Muscle layer of duodenum (tissue), 2 donors: ENCODE results near the gene SLC6A9.
A peak's percentile ranks its signal among the peaks of the same experiment; 100 is the strongest.

Experiments
- H3K27ac ChIP-seq: one replicate; pipeline ENCODE4 v1.7.0; 2013; ENCODE audit warnings: mild to moderate bottlenecking, low read length
- H3K27me3 ChIP-seq: one replicate; pipeline ENCODE4 v1.7.0; 2013; ENCODE audit warnings: low read depth, mild to moderate bottlenecking, control low read depth, low read length
- H3K36me3 ChIP-seq, 2 donors: one replicate each; pipeline ENCODE4 v1.7.0; 2013; ENCODE audit warnings: low read length in 2 of 2, control low read depth in 1 of 2, mild to moderate bottlenecking in 1 of 2; ENCODE audit not compliant: insufficient read depth in 2 of 2, control insufficient read depth in 1 of 2
- H3K4me1 ChIP-seq, 2 donors: one replicate each; pipeline ENCODE4 v1.7.0; 2013; ENCODE audit warnings: low read length in 2 of 2, mild to moderate bottlenecking in 2 of 2, control low read depth in 1 of 2, moderate library complexity in 1 of 2; ENCODE audit not compliant: insufficient read depth in 2 of 2, control insufficient read depth in 1 of 2
- H3K4me3 ChIP-seq, 2 donors: one replicate each; pipeline ENCODE4 v1.7.0; 2013; ENCODE audit warnings: low read length in 2 of 2, low read depth in 1 of 2, mild to moderate bottlenecking in 1 of 2
- H3K9me3 ChIP-seq, 2 donors: one replicate each; pipeline ENCODE4 v1.7.0; 2013; ENCODE audit warnings: low read length in 2 of 2, control low read depth in 1 of 2, mild to moderate bottlenecking in 1 of 2; ENCODE audit not compliant: control insufficient read depth in 1 of 2
- donor health status: healthy.

The SLC6A9 gene

DNA sequence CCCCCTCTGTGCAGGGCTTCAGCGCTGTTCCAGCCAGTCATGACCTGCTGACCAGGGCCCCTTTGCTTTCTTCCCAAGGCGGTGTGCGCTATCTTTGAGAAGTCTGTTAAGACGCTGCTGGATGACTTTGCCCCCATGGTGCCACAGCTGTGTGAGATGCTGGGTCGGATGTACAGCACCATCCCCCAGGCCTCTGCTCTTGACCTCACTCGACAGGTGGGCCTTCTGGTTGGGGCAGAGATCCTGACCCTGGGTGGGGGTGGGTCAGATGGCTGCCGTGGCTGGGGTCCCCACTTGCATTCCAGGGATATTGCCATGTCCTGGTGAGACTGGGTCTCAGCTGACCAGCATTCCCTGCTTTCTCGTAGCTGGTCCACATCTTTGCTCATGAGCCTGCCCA is 70.5 kb downstream of the SLC6A9 start:
- no peaks in the 10 kb centered on the region for H3K9me3 ChIP-seq
- H3K4me3 ChIP-seq = no peak overlapping the region
- peaks cover 59 to 84% of the 10 kb centered on the region in 2 donors for H3K36me3 ChIP-seq
- H3K27ac ChIP-seq = no peak overlapping the region
- H3K27me3 ChIP-seq = no peaks in the 10 kb centered on the region
- H3K4me1 ChIP-seq = no peaks in the 10 kb centered on the region

DNA sequence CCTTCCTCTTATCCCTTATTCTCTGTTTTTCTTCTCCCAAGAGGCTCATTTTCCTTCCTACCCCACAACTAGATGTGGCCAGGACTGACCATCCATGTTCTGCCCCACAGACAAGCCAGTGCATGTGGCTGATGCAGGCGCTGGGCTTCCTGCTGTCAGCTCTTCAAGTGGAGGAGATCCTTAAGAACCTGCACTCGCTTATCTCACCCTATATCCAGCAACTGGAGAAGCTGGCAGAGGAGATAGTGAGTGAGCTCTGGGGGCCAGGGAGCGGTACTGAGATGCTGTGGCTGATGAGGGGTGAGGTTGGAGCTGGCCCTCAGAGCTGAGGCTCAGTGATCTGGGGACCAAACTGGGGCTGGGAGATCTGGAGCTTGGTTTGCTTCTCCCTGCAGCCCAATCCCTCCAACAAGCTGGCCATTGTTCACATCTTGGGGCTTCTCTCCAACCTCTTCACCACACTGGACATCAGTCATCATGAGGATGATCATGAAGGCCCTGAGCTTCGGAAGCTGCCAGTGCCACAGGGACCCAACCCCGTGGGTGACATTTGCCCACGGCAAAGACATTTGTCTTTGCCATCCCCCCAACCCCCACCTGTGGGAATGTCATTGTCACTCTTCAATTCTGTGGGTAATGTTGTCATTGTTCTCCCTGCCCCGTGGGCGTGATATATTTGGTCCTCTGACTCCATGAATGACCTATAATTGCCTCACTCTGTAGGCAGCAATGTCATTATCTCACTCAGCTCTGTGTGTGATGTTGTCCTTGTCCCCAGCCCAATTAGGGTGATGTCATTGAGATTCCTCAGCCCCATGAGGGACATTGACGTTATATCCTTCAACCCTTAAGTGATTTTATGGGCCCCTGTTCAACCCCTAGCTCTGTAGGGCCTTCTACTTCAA is 72.7 kb downstream of the SLC6A9 start:
- no peaks in the 10 kb centered on the region for H3K4me1 ChIP-seq

DNA sequence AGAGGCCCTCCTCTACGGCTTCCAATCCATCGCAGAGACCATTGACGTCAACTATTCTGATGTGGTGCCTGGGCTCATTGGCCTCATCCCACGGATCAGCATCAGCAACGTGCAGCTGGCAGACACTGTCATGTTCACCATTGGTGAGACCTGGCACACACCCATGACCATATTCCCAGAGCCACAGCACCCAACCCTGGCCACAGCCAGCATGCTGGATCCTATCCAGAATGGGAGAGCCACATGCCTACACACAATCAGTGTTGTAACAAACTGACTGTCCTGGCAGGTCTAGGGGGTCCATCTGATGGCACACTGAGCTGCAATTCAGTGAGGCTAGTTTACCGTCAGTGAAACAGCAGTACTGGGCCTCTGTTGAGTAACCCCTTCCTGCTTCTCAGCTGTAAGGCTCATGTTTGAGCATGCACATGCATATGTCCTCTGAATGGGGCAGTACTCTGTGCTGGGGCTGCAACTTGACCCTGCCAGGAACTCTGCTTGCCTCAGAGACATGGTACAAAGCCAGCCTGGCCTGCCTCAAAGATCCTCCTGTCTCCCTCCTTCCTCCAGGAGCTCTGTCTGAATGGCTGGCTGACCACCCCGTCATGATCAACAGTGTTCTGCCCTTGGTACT is 73.7 kb downstream of the SLC6A9 start:
- H3K36me3 ChIP-seq = peaks cover 54 to 65% of the 10 kb centered on the region in 2 donors
- H3K27me3 ChIP-seq = no peaks in the 10 kb centered on the region
- no peaks in the 10 kb centered on the region for H3K4me1 ChIP-seq
- no peak overlapping the region for H3K27ac ChIP-seq
- H3K9me3 ChIP-seq = no peaks in the 10 kb centered on the region
- no peak overlapping the region for H3K4me3 ChIP-seq

More for the DNA sequence above, 72.7 kb downstream of the SLC6A9 start:
- Histone ChIP-seq H3K27me3 (no peaks in the 10 kb centered on the region), H3K9me3 (no peaks in the 10 kb centered on the region), H3K4me3 (no peak overlapping the region), H3K27ac (no peak overlapping the region), H3K36me3 (peaks cover 59 to 74% of the 10 kb centered on the region in 2 donors)

DNA sequence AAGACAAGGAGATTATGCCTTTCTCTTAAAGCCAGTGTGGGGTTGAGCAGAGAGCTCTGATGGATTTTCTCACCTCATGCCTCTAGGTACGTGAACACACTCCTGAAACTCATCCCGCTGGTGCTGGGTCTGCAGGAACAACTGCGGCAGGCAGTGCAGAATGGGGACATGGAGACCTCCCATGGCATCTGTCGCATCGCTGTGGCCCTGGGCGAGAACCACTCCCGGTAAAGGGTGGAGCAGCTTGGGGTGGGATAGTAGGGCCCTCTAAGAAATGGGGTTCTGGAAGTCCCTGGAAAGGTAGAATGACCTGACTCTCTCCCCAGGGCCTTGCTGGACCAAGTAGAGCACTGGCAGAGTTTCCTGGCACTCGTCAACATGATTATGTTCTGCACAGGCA is 75.0 kb downstream of the SLC6A9 start:
- Histone ChIP-seq H3K27ac (no peak overlapping the region), H3K9me3 (no peaks in the 10 kb centered on the region), H3K27me3 (no peaks in the 10 kb centered on the region), H3K4me1 (no peaks in the 10 kb centered on the region), H3K36me3 (peaks cover 43 to 52% of the 10 kb centered on the region in 2 donors), H3K4me3 (no peak overlapping the region)

DNA sequence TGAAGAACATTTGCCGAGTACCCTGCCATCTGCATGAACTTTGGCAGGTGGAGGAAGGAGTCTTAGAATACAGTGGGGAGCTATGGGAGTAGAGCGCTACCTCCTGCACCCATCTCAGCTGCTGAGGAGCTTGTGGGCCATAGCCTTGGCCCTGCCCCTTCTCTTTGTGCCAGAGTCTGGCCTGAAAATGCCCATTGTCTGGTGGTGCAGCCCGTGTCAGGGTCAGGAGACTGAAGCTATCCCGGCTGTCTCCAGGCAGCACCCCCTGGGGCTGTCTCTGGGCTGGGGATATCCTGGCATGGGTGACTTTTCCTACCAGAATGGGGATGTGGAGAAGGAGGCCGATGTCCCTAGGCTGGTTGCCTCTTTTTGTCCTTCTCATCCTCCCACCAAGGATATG is 77.2 kb downstream of the SLC6A9 start:
- Histone ChIP-seq H3K36me3 (peaks cover 37% of the 10 kb centered on the region in 2 donors), H3K27ac (no peak overlapping the region), H3K27me3 (no peaks in the 10 kb centered on the region)

DNA sequence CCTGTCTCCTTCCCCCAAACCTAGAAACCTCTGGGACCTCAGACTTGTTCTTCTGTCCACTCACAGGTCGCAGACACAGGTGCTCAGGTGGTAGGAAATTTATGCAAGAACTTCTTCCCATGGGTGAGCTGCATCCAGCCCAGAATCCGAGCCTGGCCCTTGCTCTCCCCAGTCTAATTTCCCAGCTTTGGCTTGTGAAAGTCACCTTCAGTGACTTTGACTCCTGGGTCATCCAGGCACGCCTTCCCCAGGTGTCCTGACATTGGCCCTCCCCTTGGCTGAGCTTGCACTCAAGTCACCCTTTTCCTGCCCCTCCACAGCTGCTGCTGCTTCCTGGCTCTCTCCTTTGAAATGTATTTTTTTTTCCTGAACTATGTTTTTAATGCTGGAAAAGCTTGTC is 77.9 kb downstream of the SLC6A9 start:
- H3K4me1 ChIP-seq = peaks cover under 1 to 9% of the 10 kb centered on the region in 2 donors

More for the DNA sequence above, 77.2 kb downstream of the SLC6A9 start:
- Histone ChIP-seq H3K4me1 (peaks cover 0 to 2% of the 10 kb centered on the region in 2 donors), H3K4me3 (no peak overlapping the region), H3K9me3 (no peaks in the 10 kb centered on the region)

DNA sequence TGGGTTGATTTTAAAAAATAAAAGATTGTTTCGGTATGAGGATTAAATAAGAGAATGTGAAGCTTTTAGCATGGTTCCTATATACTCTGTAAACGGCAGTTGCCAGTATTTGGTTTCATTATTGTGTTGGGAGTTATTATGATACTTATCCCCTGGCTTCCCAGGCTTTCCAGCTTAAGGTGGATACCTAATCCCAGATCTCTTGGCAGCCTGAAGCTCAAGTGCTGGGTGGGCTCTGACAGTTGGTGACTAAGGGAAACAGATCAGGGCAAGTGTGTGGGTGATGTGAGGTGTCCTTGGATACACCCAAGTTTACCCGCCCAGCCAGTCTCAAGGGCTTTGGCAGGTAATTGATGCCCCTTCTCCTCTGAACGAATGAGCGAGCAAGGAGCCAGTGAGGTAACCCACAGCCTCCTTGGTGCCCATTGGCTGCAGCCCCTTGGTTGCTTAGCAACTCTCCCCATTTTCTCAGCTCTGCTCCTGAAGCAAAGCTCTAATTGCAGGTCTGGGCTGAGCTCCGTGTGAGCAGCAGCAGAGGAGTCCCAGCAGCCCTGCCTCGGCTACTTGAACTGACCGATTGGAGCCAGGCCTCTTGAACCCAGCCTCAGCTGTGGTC is 78.4 kb downstream of the SLC6A9 start:
- no peaks in the 10 kb centered on the region for H3K27me3 ChIP-seq
- H3K4me3 ChIP-seq = no peak overlapping the region
- no peak overlapping the region for H3K27ac ChIP-seq
- peaks cover 25 to 26% of the 10 kb centered on the region in 2 donors for H3K36me3 ChIP-seq
- H3K4me1 ChIP-seq = peaks cover 6 to 14% of the 10 kb centered on the region in 2 donors
- H3K9me3 ChIP-seq = no peaks in the 10 kb centered on the region

More for the DNA sequence above, 77.9 kb downstream of the SLC6A9 start:
- Histone ChIP-seq H3K27me3 (no peaks in the 10 kb centered on the region), H3K4me3 (no peak overlapping the region), H3K9me3 (no peaks in the 10 kb centered on the region), H3K36me3 (peaks cover 30 to 32% of the 10 kb centered on the region in 2 donors), H3K27ac (no peak overlapping the region)

DNA sequence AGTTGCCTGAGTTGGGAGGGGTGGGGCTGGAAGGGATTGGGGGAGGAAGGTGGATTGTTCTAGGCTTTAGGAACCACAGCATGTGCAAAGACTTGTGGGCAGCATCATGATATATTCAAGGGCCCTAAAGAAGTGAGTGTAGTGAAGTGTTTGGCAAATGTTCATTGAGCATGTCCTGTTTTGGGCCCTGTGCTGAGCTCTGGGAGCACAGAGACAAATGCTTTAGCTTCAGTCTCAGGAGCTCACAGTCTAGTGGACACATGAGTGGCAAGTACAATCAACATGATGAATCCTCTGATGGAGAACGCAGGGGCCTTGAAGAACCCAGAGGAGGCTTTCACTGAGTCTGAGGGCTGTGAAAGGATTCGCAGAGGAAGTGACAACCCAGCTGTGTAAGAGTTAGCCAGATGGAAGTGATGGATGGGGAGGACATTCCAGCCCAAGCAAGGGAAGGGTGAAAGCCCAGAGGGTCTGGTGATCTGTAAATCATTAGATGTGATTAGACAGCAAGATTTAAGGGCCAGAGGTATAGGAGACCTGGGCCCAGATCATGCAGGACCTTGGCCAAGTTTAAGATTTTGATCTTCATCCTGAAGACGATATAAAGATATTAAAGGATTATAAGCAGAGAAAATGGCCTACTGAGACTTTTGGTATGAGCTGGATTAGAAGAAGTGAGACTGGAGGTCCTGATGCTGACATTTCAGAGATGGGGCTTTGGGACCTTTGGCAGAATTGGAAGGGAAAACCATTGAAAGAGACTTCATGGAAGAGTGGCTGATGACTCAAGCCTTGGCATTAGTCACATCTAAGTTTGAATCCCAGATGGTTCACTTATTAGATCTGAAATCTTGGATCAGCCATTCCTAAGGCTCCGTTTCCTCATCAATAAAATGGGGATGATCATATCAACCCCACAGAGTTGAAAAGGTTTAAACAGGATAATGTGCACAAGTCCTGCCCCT is 80.0 kb downstream of the SLC6A9 start:
- H3K9me3 ChIP-seq = no peaks in the 10 kb centered on the region
- peaks cover 10 to 21% of the 10 kb centered on the region in 2 donors for H3K4me1 ChIP-seq
- H3K4me3 ChIP-seq = no peak overlapping the region
- H3K36me3 ChIP-seq = peaks cover 11 to 13% of the 10 kb centered on the region in 2 donors
- no peaks in the 10 kb centered on the region for H3K27me3 ChIP-seq
- no peak overlapping the region for H3K27ac ChIP-seq

DNA sequence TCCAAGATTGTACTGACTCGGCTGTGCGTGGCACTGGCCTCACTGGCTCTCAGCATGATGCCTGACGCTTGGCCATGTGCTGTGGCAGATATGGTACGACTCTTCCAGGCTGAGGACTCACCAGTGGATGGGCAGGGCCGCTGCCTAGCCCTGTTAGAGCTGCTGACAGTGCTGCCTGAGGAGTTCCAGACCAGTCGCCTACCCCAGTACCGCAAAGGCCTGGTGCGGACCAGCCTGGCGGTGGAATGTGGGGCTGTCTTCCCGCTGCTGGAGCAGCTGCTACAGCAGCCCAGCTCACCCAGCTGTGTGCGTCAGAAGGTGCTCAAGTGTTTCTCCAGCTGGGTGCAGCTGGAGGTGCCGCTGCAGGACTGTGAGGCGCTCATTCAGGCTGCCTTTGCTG is 81.6 kb downstream of the SLC6A9 start:
- no peak overlapping the region for H3K27ac ChIP-seq
- no peaks in the 10 kb centered on the region for H3K27me3 ChIP-seq
- peaks cover 13 to 29% of the 10 kb centered on the region in 2 donors for H3K4me1 ChIP-seq
- peaks cover 7 to 9% of the 10 kb centered on the region in 2 donors for H3K36me3 ChIP-seq
- no peaks in the 10 kb centered on the region for H3K9me3 ChIP-seq
- no peak overlapping the region for H3K4me3 ChIP-seq

DNA sequence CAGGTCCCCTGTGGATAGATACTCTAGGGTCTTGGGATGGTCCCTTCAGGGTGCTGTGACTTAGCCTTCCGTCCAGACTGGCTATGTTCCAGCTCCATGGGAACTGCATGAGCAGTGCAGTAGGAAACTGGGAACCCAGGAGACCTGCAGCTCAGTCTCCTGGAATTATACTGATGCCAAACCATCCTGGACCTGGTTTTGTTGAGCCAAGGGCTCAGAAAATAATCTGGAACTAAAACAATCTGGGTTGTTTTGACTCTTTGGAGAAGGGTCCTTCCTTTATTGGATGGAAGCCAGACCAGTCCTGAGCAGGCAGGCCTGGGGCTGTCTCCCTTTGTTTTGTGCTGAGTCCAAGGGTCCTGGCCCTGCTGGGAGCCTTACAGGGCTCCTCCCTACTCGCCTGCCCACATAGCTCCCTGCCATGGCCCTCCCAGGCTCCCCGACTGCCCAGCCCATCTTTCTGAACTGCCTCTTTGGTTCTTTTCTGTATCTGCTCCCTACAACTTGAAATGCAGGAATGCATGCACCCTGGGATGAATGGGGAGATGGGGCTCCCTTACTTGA is 83.3 kb downstream of the SLC6A9 start:
- peak overlapping the region; percentile 79 to 90 for H3K4me3 ChIP-seq
- no peak overlapping the region for H3K27ac ChIP-seq
- H3K9me3 ChIP-seq = no peaks in the 10 kb centered on the region
- no peaks in the 10 kb centered on the region for H3K27me3 ChIP-seq
- H3K4me1 ChIP-seq = peaks cover 13 to 29% of the 10 kb centered on the region in 2 donors
- peaks cover 7 to 9% of the 10 kb centered on the region in 2 donors for H3K36me3 ChIP-seq
